Stimulated activated memory B cell treated with anti-CD40 and anti-IgM and Interleukin-4, amounts not matched to agents 10 μg/mL and 1 μg/mL and 100 μg/mL, for 72 hours (primary cell): ENCODE data around the gene TENM4.

Experiments
- ATAC-seq: fragments of 150-1000 bp; cut with Tn5 transposase; 2 replicates; pipeline ENCODE4 v1.10.0; 2021
- H3K27ac Mint-ChIP-seq: one replicate; pipeline ENCODE4 v1.8.0; 2022; ENCODE audit warnings: mild to moderate bottlenecking, mixed read lengths
- H3K27me3 Mint-ChIP-seq: one replicate; pipeline ENCODE4 v1.8.0; 2022; ENCODE audit warnings: mixed read lengths
- H3K36me3 Mint-ChIP-seq: one replicate; pipeline ENCODE4 v1.8.0; 2022; ENCODE audit warnings: mixed read lengths
- H3K4me1 Mint-ChIP-seq: one replicate; pipeline ENCODE4 v1.8.0; 2022; ENCODE audit warnings: mixed read lengths
- H3K4me3 Mint-ChIP-seq: one replicate; pipeline ENCODE4 v1.8.0; 2022; ENCODE audit warnings: mild to moderate bottlenecking, moderate library complexity, mixed read lengths
- H3K9me3 Mint-ChIP-seq: one replicate; pipeline ENCODE4 v1.8.0; 2022; ENCODE audit warnings: mixed read lengths

Gene TENM4

GRCh38 chr11:78715639-78716311 lies 725.1 kb downstream of the TENM4 start:
- Mint-ChIP-seq H3K4me3 (no peak overlapping the region), H3K27me3 (no peaks in the 10 kb centered on the region), H3K27ac (no peak overlapping the region), H3K4me1 (no peaks in the 10 kb centered on the region), H3K36me3 (no peaks in the 10 kb centered on the region), H3K9me3 (no peaks in the 10 kb centered on the region)
- no peak for ATAC-seq

GRCh38 chr11:78714539-78714938 lies 726.3 kb downstream of the TENM4 start:
- H3K9me3 Mint-ChIP-seq: no peaks in the 10 kb centered on the region
- no peaks in the 10 kb centered on the region for H3K36me3 Mint-ChIP-seq
- H3K4me1 Mint-ChIP-seq: no peaks in the 10 kb centered on the region
- ATAC-seq: no peak
- H3K27ac Mint-ChIP-seq: no peak overlapping the region
- H3K27me3 Mint-ChIP-seq: no peaks in the 10 kb centered on the region
- no peak overlapping the region for H3K4me3 Mint-ChIP-seq

- Mint-ChIP-seq H3K9me3 (no peaks in the 10 kb centered on the region), H3K4me1 (no peaks in the 10 kb centered on the region), H3K27me3 (no peaks in the 10 kb centered on the region), H3K27ac (no peak overlapping the region), H3K4me3 (no peak overlapping the region), H3K36me3 (no peaks in the 10 kb centered on the region)
- no peak for ATAC-seq
Observed at GRCh38 chr11:78711735-78712134, 729.1 kb downstream of the TENM4 start.

- H3K27ac Mint-ChIP-seq: no peak overlapping the region
- H3K9me3 Mint-ChIP-seq: no peaks in the 10 kb centered on the region
- H3K27me3 Mint-ChIP-seq: no peaks in the 10 kb centered on the region
- no peaks in the 10 kb centered on the region for H3K4me1 Mint-ChIP-seq
- H3K36me3 Mint-ChIP-seq: no peaks in the 10 kb centered on the region
- no peak overlapping the region for H3K4me3 Mint-ChIP-seq
- no peak for ATAC-seq
Observed at GRCh38 chr11:78710417-78710816, 730.4 kb downstream of the TENM4 start.

GRCh38 chr11:78708388-78708787 lies 732.4 kb downstream of the TENM4 start:
- Mint-ChIP-seq H3K9me3 (no peaks in the 10 kb centered on the region), H3K27ac (no peak overlapping the region), H3K4me3 (no peak overlapping the region), H3K4me1 (no peaks in the 10 kb centered on the region), H3K27me3 (no peaks in the 10 kb centered on the region), H3K36me3 (no peaks in the 10 kb centered on the region)
- no peak for ATAC-seq

- no peak for ATAC-seq
- H3K9me3 Mint-ChIP-seq: no peaks in the 10 kb centered on the region
- H3K27ac Mint-ChIP-seq: no peak overlapping the region
- H3K4me1 Mint-ChIP-seq: no peaks in the 10 kb centered on the region
- H3K27me3 Mint-ChIP-seq: no peaks in the 10 kb centered on the region
- no peak overlapping the region for H3K4me3 Mint-ChIP-seq
- no peaks in the 10 kb centered on the region for H3K36me3 Mint-ChIP-seq
Observed at GRCh38 chr11:78706551-78706950, 734.3 kb downstream of the TENM4 start.

- H3K36me3 Mint-ChIP-seq: no peaks in the 10 kb centered on the region
- no peak overlapping the region for H3K4me3 Mint-ChIP-seq
- H3K27ac Mint-ChIP-seq: no peak overlapping the region
- no peaks in the 10 kb centered on the region for H3K4me1 Mint-ChIP-seq
- no peak for ATAC-seq
- peaks cover under 1% of the 10 kb centered on the region for H3K27me3 Mint-ChIP-seq
- H3K9me3 Mint-ChIP-seq: no peaks in the 10 kb centered on the region
Observed at GRCh38 chr11:78704811-78705210, 736.0 kb downstream of the TENM4 start.

- no peaks in the 10 kb centered on the region for H3K9me3 Mint-ChIP-seq
- no peak overlapping the region for H3K27ac Mint-ChIP-seq
- no peaks in the 10 kb centered on the region for H3K4me1 Mint-ChIP-seq
- no peaks in the 10 kb centered on the region for H3K36me3 Mint-ChIP-seq
- no peak for ATAC-seq
- H3K27me3 Mint-ChIP-seq: peaks cover 38% of the 10 kb centered on the region
- H3K4me3 Mint-ChIP-seq: no peak overlapping the region
Observed at GRCh38 chr11:78699609-78700135, 741.2 kb downstream of the TENM4 start.

GRCh38 chr11:78698612-78699011 lies 742.2 kb downstream of the TENM4 start:
- no peaks in the 10 kb centered on the region for H3K4me1 Mint-ChIP-seq
- H3K4me3 Mint-ChIP-seq: no peak overlapping the region
- H3K27ac Mint-ChIP-seq: no peak overlapping the region
- no peaks in the 10 kb centered on the region for H3K36me3 Mint-ChIP-seq
- ATAC-seq: no peak
- peaks cover 38% of the 10 kb centered on the region for H3K27me3 Mint-ChIP-seq
- H3K9me3 Mint-ChIP-seq: no peaks in the 10 kb centered on the region

- no peak for ATAC-seq
- H3K27ac Mint-ChIP-seq: no peak overlapping the region
- no peaks in the 10 kb centered on the region for H3K9me3 Mint-ChIP-seq
- peaks cover 38% of the 10 kb centered on the region for H3K27me3 Mint-ChIP-seq
- H3K4me3 Mint-ChIP-seq: no peak overlapping the region
- H3K4me1 Mint-ChIP-seq: no peaks in the 10 kb centered on the region
- H3K36me3 Mint-ChIP-seq: no peaks in the 10 kb centered on the region
Observed at GRCh38 chr11:78696177-78696576, 744.7 kb downstream of the TENM4 start.

- Mint-ChIP-seq H3K36me3 (no peaks in the 10 kb centered on the region), H3K27ac (no peak overlapping the region), H3K4me3 (no peak overlapping the region), H3K9me3 (no peaks in the 10 kb centered on the region), H3K4me1 (no peaks in the 10 kb centered on the region), H3K27me3 (peaks cover 40% of the 10 kb centered on the region)
- ATAC-seq: no peak
Observed at GRCh38 chr11:78694152-78694551, 746.7 kb downstream of the TENM4 start.

GRCh38 chr11:78691215-78691614 lies 749.6 kb downstream of the TENM4 start:
- Mint-ChIP-seq H3K36me3 (no peaks in the 10 kb centered on the region), H3K4me3 (no peak overlapping the region), H3K9me3 (no peaks in the 10 kb centered on the region), H3K4me1 (no peaks in the 10 kb centered on the region), H3K27ac (no peak overlapping the region), H3K27me3 (peaks cover 18% of the 10 kb centered on the region)
- no peak for ATAC-seq

- Mint-ChIP-seq H3K4me3 (no peak overlapping the region), H3K36me3 (no peaks in the 10 kb centered on the region), H3K4me1 (no peaks in the 10 kb centered on the region), H3K27me3 (peaks cover 12% of the 10 kb centered on the region), H3K9me3 (no peaks in the 10 kb centered on the region), H3K27ac (no peak overlapping the region)
- no peak for ATAC-seq
Observed at GRCh38 chr11:78690352-78690987, 750.4 kb downstream of the TENM4 start.

GRCh38 chr11:78689585-78690153 lies 751.2 kb downstream of the TENM4 start:
- H3K27me3 Mint-ChIP-seq: peaks cover 11% of the 10 kb centered on the region

GRCh38 chr11:78689101-78689500 lies 751.7 kb downstream of the TENM4 start:
- Mint-ChIP-seq H3K4me1 (no peaks in the 10 kb centered on the region), H3K4me3 (no peak overlapping the region), H3K36me3 (no peaks in the 10 kb centered on the region), H3K9me3 (peaks cover 3% of the 10 kb centered on the region), H3K27me3 (peaks cover 16% of the 10 kb centered on the region), H3K27ac (no peak overlapping the region)
- ATAC-seq: no peak

More at GRCh38 chr11:78689585-78690153, 751.2 kb downstream of the TENM4 start:
- no peak overlapping the region for H3K27ac Mint-ChIP-seq
- ATAC-seq: no peak
- no peak overlapping the region for H3K4me3 Mint-ChIP-seq
- H3K36me3 Mint-ChIP-seq: no peaks in the 10 kb centered on the region
- no peaks in the 10 kb centered on the region for H3K9me3 Mint-ChIP-seq
- no peaks in the 10 kb centered on the region for H3K4me1 Mint-ChIP-seq

- Mint-ChIP-seq H3K36me3 (no peaks in the 10 kb centered on the region), H3K27ac (no peak overlapping the region), H3K4me3 (no peak overlapping the region), H3K4me1 (no peaks in the 10 kb centered on the region), H3K27me3 (peaks cover 20% of the 10 kb centered on the region), H3K9me3 (peaks cover 3% of the 10 kb centered on the region)
- no peak for ATAC-seq
Observed at GRCh38 chr11:78688460-78688859, 752.4 kb downstream of the TENM4 start.
